OCI-LY1 (cell line): ENCODE measurements around the gene ACTRT2.

ENCODE experiments used
- EZH2 ChIP-seq: fragments of 200-600 bp; sonication (generic), shearing (Covaris generic); IDR thresholded peaks from 2 replicates; pipeline ENCODE4 v1.8.0; 2017; ENCODE audit warnings: borderline replicate concordance, mixed run types, mild to moderate bottlenecking, antibody characterized with exemption, low read length, moderate library complexity, mixed read lengths
- TF ChIP-seq, protein P1 (sequence below): fragments of 200-600 bp; sonication (generic), shearing (Covaris generic); IDR thresholded peaks from 2 replicates; pipeline ENCODE4 v1.5.1; 2017; ENCODE audit warnings: mild to moderate bottlenecking, antibody characterized with exemption, low read length, moderate library complexity, mixed read lengths

DNA sequence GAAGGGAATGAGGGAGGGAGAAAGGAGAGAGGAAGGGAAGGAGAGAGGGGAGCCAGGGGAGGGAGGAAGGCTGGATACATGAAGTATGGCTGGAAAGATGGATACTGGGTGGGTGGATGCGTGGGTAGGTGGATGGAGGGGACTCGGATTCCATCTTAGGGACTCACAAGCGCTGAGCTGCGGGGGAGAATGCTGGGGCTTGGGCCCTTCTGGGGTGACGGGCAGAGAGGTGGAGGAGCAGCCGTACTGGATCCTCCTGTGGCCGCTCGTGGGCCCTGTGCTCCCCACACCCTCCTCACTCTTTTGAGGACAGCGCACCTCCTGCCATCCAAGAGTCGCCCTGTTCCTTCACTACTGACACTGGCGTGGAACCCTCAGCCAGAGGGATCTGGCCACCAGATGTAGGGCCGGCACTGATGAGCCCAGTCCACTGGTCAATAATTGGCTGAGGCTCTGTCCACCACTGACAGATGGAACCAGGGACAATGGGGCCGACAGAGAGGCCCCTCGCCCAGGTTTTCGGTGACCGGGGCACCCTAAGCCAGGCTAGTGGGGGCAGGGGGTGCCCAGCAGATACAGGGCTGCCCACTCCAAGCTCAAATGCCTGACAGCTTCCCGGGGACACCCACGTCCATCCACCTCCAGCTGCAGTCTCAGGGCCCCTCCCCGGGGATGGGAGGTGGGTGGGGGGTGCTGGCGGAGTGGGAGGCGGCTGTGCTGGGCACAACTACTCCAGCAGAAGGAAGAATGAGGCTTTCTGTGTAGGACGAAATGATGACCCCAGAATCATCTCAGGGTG, 4.4 kb upstream of the ACTRT2 start:
- TF ChIP-seq, protein P1, sequence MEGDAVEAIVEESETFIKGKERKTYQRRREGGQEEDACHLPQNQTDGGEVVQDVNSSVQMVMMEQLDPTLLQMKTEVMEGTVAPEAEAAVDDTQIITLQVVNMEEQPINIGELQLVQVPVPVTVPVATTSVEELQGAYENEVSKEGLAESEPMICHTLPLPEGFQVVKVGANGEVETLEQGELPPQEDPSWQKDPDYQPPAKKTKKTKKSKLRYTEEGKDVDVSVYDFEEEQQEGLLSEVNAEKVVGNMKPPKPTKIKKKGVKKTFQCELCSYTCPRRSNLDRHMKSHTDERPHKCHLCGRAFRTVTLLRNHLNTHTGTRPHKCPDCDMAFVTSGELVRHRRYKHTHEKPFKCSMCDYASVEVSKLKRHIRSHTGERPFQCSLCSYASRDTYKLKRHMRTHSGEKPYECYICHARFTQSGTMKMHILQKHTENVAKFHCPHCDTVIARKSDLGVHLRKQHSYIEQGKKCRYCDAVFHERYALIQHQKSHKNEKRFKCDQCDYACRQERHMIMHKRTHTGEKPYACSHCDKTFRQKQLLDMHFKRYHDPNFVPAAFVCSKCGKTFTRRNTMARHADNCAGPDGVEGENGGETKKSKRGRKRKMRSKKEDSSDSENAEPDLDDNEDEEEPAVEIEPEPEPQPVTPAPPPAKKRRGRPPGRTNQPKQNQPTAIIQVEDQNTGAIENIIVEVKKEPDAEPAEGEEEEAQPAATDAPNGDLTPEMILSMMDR, result no peak
- TF ChIP-seq EZH2, result no peak
